Lower lobe of right lung (tissue), 2 donors: ENCODE measurements around the gene SBF1. TPM values are rescaled to one million over a fixed set of nuclear protein-coding genes. Genes with fewer than 3 reads are reported as not detected.

Experiments used
- ATAC-seq, 2 donors: fragments of 200-7000 bp; cut with Tn5 transposase; one replicate each; pipeline ENCODE4 v1.9.1; 2020 to 2022; ENCODE audit warnings: mild to moderate bottlenecking in 2 of 2, moderate library complexity in 2 of 2
- DNase-seq: peaks from one replicate; pipeline ENCODE4 v3.0.0-alpha.2; 2020
- H3K27ac ChIP-seq: fragments of 200-600 bp; one replicate; pipeline ENCODE4 v1.8.0; 2022
- H3K27me3 ChIP-seq: fragments of 200-600 bp; one replicate; pipeline ENCODE4 v1.8.0; 2022; ENCODE audit warnings: low read depth
- H3K36me3 ChIP-seq: fragments of 200-600 bp; one replicate; pipeline ENCODE4 v1.8.0; 2022; ENCODE audit warnings: mild to moderate bottlenecking
- H3K4me1 ChIP-seq: fragments of 200-600 bp; one replicate; pipeline ENCODE4 v1.8.0; 2022
- H3K4me3 ChIP-seq: fragments of 200-600 bp; one replicate; pipeline ENCODE4 v1.8.0; 2022; ENCODE audit warnings: mild to moderate bottlenecking
- H3K9me3 ChIP-seq: fragments of 200-600 bp; one replicate; pipeline ENCODE4 v1.8.0; 2022
- intact Hi-C: fragments of 100-400 bp; cut with DNase I; formaldehyde crosslinking; loops from one replicate; pipeline ENCODE4 v1.11.0; 2022
- total RNA-seq: library from RNA; stranded (reverse); fragmentation: NEBNext Ultra II Directional; extraction: Animal tissue kit (Norgen Biotek cat#: 25700); gene quantifications from one replicate; pipeline ENCODE4 v1.2.1, GENCODE V29; 2021
- TF ChIP-seq, protein P1 (sequence below): fragments of 200-600 bp; IDR thresholded peaks from one replicate; pipeline ENCODE4 v1.8.0; 2022; ENCODE audit warnings: antibody characterized with exemption, mild to moderate bottlenecking
- donor health status: DM: no; HTN: yes; CAD: no; lungs with severe emphysema.

Gene SBF1
- total RNA-seq, 1 donor from 2014 or later: 59.0 TPM

GRCh38 chr22:50507991-50508884 lies 33.4 kb upstream of the SBF1 start, which contains the start of gene NCAPH2:
TSS of gene NCAPH2 (plus strand) at chr22:50508224. CDS start at chr22:50508338, 114 bp downstream.
- H3K27me3 ChIP-seq: no peaks in the 10 kb centered on the region
- ATAC-seq: peak; percentile 85 to 88
- intact Hi-C loops: no loop called here
- H3K9me3 ChIP-seq: no peaks in the 10 kb centered on the region
- H3K36me3 ChIP-seq: peaks cover 33% of the 10 kb centered on the region
- H3K4me3 ChIP-seq: peak within 1 kb of the TSS; percentile 87
- TF ChIP-seq, protein P1, sequence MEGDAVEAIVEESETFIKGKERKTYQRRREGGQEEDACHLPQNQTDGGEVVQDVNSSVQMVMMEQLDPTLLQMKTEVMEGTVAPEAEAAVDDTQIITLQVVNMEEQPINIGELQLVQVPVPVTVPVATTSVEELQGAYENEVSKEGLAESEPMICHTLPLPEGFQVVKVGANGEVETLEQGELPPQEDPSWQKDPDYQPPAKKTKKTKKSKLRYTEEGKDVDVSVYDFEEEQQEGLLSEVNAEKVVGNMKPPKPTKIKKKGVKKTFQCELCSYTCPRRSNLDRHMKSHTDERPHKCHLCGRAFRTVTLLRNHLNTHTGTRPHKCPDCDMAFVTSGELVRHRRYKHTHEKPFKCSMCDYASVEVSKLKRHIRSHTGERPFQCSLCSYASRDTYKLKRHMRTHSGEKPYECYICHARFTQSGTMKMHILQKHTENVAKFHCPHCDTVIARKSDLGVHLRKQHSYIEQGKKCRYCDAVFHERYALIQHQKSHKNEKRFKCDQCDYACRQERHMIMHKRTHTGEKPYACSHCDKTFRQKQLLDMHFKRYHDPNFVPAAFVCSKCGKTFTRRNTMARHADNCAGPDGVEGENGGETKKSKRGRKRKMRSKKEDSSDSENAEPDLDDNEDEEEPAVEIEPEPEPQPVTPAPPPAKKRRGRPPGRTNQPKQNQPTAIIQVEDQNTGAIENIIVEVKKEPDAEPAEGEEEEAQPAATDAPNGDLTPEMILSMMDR: no peak
- peak; percentile 98 for DNase-seq
- H3K27ac ChIP-seq: peak within 1 kb of the TSS; percentile 96
- H3K4me1 ChIP-seq: peaks cover 42% of the 10 kb centered on the region

GRCh38 chr22:50507421-50507990 lies 32.7 kb upstream of the SBF1 start, which contains the start of gene LMF2:
TSS of gene LMF2 (minus strand) at chr22:50507702. CDS start at chr22:50507675, 27 bp downstream.
- Histone ChIP-seq H3K4me3 (peak within 1 kb of the TSS; percentile 87), H3K4me1 (peaks cover 37% of the 10 kb centered on the region), H3K9me3 (no peaks in the 10 kb centered on the region), H3K36me3 (peaks cover 40% of the 10 kb centered on the region), H3K27ac (peak within 1 kb of the TSS; percentile 96), H3K27me3 (no peaks in the 10 kb centered on the region)
- DNase-seq (peak; percentile 94), ATAC-seq (peak; percentile 84 to 87)
- TF ChIP-seq, protein P1: no peak
- intact Hi-C loops: no loop called here

DNA sequence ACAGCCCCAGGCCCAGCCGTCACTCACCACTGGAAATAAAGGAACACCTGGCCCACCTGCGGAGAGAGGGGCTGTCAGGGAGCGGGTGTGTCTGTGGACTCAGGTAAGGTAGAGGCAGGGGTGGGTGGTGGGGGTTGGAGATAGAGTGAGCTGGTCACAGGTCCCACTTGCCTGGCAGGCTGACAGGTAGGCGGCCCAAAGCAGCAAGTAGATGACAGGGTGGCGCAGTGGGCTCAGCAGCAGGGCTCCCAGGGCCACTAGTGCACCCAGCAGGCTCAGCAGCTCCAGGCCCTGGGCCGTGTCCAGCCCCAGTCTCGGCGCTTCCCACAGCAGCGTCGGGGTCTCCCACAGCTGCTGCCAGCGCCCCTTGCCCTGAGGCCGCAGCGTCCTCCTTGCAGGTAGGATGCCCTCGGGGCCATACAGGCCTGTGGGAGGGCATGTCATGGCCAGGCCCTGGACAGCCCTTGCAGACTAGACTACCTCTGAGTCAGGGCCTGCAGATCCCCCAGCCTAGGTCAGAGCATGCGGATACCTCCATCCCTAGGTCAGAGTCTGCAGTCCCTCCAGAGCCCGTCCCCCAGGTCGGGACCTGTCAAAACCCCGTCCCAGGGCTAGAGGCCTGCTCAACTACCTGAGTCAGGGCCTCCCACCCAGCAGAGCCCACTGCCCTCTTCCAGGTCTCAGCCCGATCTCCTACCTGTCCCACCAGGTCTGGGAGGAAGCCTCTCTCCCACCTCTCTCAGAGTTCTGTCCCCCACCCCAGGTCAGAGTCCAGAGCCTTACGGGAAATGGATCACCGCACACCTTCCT lies 32.0 kb upstream of the SBF1 start:
- Histone ChIP-seq H3K4me3 (peak overlapping the region; percentile 87), H3K36me3 (peaks cover 43% of the 10 kb centered on the region), H3K27ac (peak overlapping the region; percentile 90), H3K4me1 (peaks cover 31% of the 10 kb centered on the region), H3K9me3 (no peaks in the 10 kb centered on the region), H3K27me3 (no peaks in the 10 kb centered on the region)
- peak; percentile 61 for DNase-seq
- intact Hi-C loops: no loop called here
- TF ChIP-seq, protein P1: no peak
- ATAC-seq: peak; percentile 1 to 6

DNA sequence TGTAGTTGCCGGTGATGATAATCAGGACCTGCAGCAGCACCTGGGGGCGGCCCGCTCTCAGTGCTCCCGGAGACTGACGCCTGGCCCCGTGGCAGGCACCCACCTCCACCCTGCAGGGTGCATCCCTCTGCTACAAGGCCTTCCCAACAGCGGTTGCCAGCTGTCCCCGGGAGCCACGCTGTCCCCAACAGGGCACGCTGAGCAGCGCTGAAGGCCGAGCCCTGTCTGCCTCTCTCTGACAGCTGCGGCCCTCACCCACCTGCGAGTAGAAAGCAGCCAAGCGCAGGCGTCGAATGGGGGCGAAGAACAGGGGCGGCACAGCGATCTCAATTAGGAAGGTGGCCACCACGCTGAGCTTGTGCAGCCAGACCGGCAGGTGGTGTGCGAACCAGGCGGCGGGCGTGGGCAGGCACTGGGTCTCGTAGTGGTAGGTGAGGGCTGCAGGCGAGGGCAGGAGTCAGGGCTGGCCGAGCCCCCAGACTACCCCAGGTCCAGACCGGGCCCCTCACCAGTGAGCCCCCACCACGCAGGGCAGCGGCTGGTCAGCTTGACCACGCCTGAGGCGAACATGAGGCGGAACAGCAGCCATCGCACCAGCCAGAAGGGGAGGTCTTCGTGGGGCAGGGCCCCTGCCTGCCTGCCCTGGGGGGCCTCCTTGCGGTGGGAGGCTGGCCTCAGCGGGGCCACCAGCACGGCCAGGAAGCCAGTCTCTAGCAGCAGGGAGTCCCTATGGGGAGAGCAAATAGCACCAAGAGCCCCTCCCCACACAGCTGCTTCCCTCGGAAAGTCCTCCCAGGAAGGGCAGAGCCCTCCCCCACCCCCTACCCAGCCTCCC lies 31.2 kb upstream of the SBF1 start:
- intact Hi-C loops: no loop called here
- no peak for ATAC-seq

More for the DNA sequence above, 31.2 kb upstream of the SBF1 start:
- peak; percentile 57 for DNase-seq
- no peaks in the 10 kb centered on the region for H3K9me3 ChIP-seq
- no peak overlapping the region for H3K27ac ChIP-seq
- peaks cover 28% of the 10 kb centered on the region for H3K4me1 ChIP-seq
- no peaks in the 10 kb centered on the region for H3K27me3 ChIP-seq
- peak overlapping the region; percentile 87 for H3K4me3 ChIP-seq
- peaks cover 42% of the 10 kb centered on the region for H3K36me3 ChIP-seq
- TF ChIP-seq, protein P1: no peak
